ENCODE data around the gene TSPAN8. TPM values are rescaled to one million over a fixed set of nuclear protein-coding genes. Genes with fewer than 3 reads are reported as not detected.

Gene TSPAN8
- total and polyA plus RNA-seq, 2 experiments from 2014 or later: not detected

DNA sequence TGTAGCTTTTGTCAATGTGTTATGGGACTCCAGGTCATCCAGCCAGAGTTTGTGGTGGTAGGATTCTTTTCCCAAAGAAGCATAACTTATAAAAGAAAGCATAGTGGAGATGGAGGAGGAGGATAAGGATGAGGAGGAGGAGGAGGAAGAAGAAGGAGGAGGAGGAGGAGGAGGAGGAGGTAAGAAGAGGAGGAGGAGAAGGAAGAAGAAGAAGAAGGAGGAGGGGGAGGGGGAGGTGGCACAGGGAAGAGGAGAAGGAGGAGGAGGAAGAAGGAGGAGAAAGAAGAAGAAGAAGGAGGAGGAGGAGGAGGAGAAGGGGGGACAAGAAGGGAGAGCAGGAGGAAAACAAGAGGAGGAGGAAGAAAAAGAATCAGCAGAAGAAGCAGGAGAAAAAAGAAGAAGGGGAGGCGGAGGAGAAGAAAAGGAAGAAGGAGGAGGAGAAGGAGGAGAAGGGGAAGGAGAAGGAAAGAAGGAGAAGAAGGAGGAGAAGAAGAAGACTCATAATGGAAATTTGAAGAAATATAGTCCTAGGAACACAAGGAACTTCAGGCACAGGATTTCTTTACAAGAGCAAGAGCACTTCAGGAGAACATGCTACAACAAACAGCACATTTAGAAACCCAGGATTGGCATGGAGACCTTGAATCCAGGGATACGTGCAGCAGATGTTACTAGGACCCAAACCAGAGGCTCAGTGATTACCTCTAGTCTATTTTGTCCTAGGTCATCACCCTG is 22.6 kb downstream of the TSPAN8 start:
- Histone ChIP-seq H2AFZ (peak overlapping the region; percentile 77), H3K36me3 (ENCODE audit: insufficient read depth) (no peaks in the 10 kb centered on the region), H3K4me3 (no peak overlapping the region), H3K9me2 (ENCODE audit: insufficient read depth) (no peaks in the 10 kb centered on the region), H3K4me2 (no peak overlapping the region), H3F3A (replicated peaks; ENCODE audit: low read depth) (no peaks in the 10 kb centered on the region), H3K79me2 (replicated peaks; ENCODE audit: insufficient read depth) (no peaks in the 10 kb centered on the region), H3K27ac (ENCODE audit: low read depth) (no peak overlapping the region), H4K20me1 (replicated peaks; ENCODE audit: insufficient read depth) (no peaks in the 10 kb centered on the region), H3K4me1 (ENCODE audit: insufficient read depth) (peaks cover 5% of the 10 kb centered on the region), H3K27me3 (ENCODE audit: insufficient read depth) (no peaks in the 10 kb centered on the region)
- Mint-ChIP-seq H3K36me3 (ENCODE audit: low read depth) (no peaks in the 10 kb centered on the region), H3K9me3 (no peaks in the 10 kb centered on the region), H3K27ac (no peak overlapping the region), H3K4me1 (peaks cover 18% of the 10 kb centered on the region; the same call in 2 of the 3 replicates), H3K27me3 (ENCODE audit: insufficient read depth, low read depth, poor library complexity) (no peaks in the 10 kb centered on the region), H3K4me3 (no peak overlapping the region)
- DNase-seq (ENCODE audit: low spot score) (no peak), ATAC-seq (no peak)
- TF ChIP-seq JUNB (IDR thresholded peaks at IDR 0.05; ENCODE audit: unreplicated experiment) (no peak), NANOG (IDR thresholded peaks at IDR 0.05; ENCODE audit: borderline replicate concordance) (no peak), EZH2 (IDR thresholded peaks at IDR 0.05; ENCODE audit: low read depth, unreplicated experiment) (no peak), CREB1 (CRISPR knock-in tag; IDR thresholded peaks at IDR 0.05; ENCODE audit: low read depth) (no peak), POLR2AphosphoS5 (IDR thresholded peaks at IDR 0.05; ENCODE audit: low read depth) (no peak), EZH2phosphoT487 (IDR thresholded peaks at IDR 0.05; ENCODE audit: unreplicated experiment) (no peak), ZNF114 (CRISPR knock-in tag; IDR thresholded peaks at IDR 0.05) (no peak), STAT1 (IDR thresholded peaks at IDR 0.05; ENCODE audit: unreplicated experiment) (no peak), ZNF331 (CRISPR knock-in tag; IDR thresholded peaks at IDR 0.05; ENCODE audit: low read depth) (no peak)
- TF ChIP-seq, protein P1, sequence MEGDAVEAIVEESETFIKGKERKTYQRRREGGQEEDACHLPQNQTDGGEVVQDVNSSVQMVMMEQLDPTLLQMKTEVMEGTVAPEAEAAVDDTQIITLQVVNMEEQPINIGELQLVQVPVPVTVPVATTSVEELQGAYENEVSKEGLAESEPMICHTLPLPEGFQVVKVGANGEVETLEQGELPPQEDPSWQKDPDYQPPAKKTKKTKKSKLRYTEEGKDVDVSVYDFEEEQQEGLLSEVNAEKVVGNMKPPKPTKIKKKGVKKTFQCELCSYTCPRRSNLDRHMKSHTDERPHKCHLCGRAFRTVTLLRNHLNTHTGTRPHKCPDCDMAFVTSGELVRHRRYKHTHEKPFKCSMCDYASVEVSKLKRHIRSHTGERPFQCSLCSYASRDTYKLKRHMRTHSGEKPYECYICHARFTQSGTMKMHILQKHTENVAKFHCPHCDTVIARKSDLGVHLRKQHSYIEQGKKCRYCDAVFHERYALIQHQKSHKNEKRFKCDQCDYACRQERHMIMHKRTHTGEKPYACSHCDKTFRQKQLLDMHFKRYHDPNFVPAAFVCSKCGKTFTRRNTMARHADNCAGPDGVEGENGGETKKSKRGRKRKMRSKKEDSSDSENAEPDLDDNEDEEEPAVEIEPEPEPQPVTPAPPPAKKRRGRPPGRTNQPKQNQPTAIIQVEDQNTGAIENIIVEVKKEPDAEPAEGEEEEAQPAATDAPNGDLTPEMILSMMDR (conservative IDR thresholded peaks at IDR 0.05; ENCODE audit: low read depth in 2 of 2): no peak
- TF ChIP-seq, protein P2, sequence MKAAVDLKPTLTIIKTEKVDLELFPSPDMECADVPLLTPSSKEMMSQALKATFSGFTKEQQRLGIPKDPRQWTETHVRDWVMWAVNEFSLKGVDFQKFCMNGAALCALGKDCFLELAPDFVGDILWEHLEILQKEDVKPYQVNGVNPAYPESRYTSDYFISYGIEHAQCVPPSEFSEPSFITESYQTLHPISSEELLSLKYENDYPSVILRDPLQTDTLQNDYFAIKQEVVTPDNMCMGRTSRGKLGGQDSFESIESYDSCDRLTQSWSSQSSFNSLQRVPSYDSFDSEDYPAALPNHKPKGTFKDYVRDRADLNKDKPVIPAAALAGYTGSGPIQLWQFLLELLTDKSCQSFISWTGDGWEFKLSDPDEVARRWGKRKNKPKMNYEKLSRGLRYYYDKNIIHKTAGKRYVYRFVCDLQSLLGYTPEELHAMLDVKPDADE (IDR thresholded peaks at IDR 0.05): no peak
- TF ChIP-seq, protein P3, sequence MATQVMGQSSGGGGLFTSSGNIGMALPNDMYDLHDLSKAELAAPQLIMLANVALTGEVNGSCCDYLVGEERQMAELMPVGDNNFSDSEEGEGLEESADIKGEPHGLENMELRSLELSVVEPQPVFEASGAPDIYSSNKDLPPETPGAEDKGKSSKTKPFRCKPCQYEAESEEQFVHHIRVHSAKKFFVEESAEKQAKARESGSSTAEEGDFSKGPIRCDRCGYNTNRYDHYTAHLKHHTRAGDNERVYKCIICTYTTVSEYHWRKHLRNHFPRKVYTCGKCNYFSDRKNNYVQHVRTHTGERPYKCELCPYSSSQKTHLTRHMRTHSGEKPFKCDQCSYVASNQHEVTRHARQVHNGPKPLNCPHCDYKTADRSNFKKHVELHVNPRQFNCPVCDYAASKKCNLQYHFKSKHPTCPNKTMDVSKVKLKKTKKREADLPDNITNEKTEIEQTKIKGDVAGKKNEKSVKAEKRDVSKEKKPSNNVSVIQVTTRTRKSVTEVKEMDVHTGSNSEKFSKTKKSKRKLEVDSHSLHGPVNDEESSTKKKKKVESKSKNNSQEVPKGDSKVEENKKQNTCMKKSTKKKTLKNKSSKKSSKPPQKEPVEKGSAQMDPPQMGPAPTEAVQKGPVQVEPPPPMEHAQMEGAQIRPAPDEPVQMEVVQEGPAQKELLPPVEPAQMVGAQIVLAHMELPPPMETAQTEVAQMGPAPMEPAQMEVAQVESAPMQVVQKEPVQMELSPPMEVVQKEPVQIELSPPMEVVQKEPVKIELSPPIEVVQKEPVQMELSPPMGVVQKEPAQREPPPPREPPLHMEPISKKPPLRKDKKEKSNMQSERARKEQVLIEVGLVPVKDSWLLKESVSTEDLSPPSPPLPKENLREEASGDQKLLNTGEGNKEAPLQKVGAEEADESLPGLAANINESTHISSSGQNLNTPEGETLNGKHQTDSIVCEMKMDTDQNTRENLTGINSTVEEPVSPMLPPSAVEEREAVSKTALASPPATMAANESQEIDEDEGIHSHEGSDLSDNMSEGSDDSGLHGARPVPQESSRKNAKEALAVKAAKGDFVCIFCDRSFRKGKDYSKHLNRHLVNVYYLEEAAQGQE (IDR thresholded peaks at IDR 0.05; ENCODE audit: unreplicated experiment): no peak
- TF ChIP-seq, protein P4, sequence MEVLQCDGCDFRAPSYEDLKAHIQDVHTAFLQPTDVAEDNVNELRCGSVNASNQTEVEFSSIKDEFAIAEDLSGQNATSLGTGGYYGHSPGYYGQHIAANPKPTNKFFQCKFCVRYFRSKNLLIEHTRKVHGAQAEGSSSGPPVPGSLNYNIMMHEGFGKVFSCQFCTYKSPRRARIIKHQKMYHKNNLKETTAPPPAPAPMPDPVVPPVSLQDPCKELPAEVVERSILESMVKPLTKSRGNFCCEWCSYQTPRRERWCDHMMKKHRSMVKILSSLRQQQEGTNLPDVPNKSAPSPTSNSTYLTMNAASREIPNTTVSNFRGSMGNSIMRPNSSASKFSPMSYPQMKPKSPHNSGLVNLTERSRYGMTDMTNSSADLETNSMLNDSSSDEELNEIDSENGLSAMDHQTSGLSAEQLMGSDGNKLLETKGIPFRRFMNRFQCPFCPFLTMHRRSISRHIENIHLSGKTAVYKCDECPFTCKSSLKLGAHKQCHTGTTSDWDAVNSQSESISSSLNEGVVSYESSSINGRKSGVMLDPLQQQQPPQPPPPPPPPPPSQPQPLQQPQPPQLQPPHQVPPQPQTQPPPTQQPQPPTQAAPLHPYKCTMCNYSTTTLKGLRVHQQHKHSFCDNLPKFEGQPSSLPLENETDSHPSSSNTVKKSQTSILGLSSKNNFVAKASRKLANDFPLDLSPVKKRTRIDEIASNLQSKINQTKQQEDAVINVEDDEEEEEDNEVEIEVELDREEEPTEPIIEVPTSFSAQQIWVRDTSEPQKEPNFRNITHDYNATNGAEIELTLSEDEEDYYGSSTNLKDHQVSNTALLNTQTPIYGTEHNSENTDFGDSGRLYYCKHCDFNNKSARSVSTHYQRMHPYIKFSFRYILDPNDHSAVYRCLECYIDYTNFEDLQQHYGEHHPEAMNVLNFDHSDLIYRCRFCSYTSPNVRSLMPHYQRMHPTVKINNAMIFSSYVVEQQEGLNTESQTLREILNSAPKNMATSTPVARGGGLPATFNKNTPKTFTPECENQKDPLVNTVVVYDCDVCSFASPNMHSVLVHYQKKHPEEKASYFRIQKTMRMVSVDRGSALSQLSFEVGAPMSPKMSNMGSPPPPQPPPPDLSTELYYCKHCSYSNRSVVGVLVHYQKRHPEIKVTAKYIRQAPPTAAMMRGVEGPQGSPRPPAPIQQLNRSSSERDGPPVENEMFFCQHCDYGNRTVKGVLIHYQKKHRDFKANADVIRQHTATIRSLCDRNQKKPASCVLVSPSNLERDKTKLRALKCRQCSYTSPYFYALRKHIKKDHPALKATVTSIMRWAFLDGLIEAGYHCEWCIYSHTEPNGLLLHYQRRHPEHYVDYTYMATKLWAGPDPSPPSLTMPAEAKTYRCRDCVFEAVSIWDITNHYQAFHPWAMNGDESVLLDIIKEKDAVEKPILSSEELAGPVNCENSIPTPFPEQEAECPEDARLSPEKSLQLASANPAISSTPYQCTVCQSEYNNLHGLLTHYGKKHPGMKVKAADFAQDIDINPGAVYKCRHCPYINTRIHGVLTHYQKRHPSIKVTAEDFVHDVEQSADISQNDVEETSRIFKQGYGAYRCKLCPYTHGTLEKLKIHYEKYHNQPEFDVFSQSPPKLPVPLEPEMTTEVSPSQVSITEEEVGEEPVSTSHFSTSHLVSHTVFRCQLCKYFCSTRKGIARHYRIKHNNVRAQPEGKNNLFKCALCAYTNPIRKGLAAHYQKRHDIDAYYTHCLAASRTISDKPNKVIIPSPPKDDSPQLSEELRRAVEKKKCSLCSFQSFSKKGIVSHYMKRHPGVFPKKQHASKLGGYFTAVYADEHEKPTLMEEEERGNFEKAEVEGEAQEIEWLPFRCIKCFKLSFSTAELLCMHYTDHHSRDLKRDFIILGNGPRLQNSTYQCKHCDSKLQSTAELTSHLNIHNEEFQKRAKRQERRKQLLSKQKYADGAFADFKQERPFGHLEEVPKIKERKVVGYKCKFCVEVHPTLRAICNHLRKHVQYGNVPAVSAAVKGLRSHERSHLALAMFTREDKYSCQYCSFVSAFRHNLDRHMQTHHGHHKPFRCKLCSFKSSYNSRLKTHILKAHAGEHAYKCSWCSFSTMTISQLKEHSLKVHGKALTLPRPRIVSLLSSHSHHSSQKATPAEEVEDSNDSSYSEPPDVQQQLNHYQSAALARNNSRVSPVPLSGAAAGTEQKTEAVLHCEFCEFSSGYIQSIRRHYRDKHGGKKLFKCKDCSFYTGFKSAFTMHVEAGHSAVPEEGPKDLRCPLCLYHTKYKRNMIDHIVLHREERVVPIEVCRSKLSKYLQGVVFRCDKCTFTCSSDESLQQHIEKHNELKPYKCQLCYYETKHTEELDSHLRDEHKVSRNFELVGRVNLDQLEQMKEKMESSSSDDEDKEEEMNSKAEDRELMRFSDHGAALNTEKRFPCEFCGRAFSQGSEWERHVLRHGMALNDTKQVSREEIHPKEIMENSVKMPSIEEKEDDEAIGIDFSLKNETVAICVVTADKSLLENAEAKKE (CRISPR knock-in tag; IDR thresholded peaks at IDR 0.05): no peak

Measured in GM23338 (cell line).